Keratinocyte (primary cell): ENCODE results near the gene ABHD8.

Experiments
- EZH2 ChIP-seq: IDR thresholded peaks from one replicate; pipeline ENCODE4 v1.6.1; 2012; ENCODE audit warnings: inconsistent platforms, mild to moderate bottlenecking, low read length, moderate library complexity
- TF ChIP-seq, protein P1 (sequence below), 3 experiments: IDR thresholded peaks in 1 of 3; conservative IDR thresholded peaks in 1 of 3; optimal IDR thresholded peaks in 1 of 3; 2 replicates in 2 of 3; 3 replicates in 1 of 3; pipeline versions ENCODE3 to v1.5.1; 2011; ENCODE audit warnings: low read length in 3 of 3, mild to moderate bottlenecking in 3 of 3, moderate library complexity in 2 of 3, control low read depth in 1 of 3, inconsistent platforms in 1 of 3; ENCODE audit not compliant: insufficient read depth in 2 of 3; ENCODE audit errors: extremely low read depth in 1 of 3

DNA sequence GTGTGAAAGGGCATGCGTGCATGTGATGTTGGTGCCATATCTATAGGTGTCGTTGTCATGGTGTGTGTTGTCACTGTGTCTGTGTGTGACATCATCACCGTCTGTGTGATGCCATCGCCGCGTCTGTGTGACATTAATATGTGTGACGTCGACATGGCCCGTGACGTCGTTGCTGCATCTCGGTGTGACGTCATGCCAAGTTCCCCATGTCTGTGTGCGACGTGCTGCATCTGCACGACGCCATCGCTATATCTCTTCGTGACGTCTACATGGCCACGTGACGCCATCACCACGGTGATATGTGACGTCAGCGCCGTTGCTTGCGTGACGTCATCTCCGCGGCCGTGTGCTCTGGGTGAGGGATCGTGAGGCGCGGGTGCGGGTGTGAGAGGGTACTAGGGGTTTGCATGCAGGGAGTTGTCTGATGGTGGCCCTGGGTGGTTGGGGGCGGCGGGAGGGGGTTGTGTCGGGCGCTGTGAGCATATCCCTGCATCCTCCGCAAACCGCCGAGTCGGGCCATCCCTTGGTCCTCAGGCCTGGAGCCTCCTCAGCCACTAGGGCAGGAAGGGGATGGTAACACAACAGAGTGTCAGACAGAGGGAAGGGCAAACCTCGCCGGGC, 48.7 kb upstream of the ABHD8 start:
- no peak for TF ChIP-seq EZH2
- TF ChIP-seq, protein P1, sequence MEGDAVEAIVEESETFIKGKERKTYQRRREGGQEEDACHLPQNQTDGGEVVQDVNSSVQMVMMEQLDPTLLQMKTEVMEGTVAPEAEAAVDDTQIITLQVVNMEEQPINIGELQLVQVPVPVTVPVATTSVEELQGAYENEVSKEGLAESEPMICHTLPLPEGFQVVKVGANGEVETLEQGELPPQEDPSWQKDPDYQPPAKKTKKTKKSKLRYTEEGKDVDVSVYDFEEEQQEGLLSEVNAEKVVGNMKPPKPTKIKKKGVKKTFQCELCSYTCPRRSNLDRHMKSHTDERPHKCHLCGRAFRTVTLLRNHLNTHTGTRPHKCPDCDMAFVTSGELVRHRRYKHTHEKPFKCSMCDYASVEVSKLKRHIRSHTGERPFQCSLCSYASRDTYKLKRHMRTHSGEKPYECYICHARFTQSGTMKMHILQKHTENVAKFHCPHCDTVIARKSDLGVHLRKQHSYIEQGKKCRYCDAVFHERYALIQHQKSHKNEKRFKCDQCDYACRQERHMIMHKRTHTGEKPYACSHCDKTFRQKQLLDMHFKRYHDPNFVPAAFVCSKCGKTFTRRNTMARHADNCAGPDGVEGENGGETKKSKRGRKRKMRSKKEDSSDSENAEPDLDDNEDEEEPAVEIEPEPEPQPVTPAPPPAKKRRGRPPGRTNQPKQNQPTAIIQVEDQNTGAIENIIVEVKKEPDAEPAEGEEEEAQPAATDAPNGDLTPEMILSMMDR (optimal IDR thresholded peaks at IDR 0.05 in 1 of 3, IDR thresholded peaks at IDR 0.05 in 1 of 3, conservative IDR thresholded peaks at IDR 0.05 in 1 of 3; ENCODE audit: extremely low read depth in 1 of 3, insufficient read depth in 2 of 3, low read length in 3 of 3) = no peak
